NCI-H69 (cell line): ENCODE results near the gene PMM1.
"Not testable (repeated sequence)": the region's sequence is repeated elsewhere in the genome, so short reads cannot be mapped to it uniquely, and the experiment has no call there.

Experiments used
- DNase-seq: peaks from one replicate; lab custom pipeline; 2025; lab: John Stamatoyannopoulos, UW

PMM1 gene

DNA sequence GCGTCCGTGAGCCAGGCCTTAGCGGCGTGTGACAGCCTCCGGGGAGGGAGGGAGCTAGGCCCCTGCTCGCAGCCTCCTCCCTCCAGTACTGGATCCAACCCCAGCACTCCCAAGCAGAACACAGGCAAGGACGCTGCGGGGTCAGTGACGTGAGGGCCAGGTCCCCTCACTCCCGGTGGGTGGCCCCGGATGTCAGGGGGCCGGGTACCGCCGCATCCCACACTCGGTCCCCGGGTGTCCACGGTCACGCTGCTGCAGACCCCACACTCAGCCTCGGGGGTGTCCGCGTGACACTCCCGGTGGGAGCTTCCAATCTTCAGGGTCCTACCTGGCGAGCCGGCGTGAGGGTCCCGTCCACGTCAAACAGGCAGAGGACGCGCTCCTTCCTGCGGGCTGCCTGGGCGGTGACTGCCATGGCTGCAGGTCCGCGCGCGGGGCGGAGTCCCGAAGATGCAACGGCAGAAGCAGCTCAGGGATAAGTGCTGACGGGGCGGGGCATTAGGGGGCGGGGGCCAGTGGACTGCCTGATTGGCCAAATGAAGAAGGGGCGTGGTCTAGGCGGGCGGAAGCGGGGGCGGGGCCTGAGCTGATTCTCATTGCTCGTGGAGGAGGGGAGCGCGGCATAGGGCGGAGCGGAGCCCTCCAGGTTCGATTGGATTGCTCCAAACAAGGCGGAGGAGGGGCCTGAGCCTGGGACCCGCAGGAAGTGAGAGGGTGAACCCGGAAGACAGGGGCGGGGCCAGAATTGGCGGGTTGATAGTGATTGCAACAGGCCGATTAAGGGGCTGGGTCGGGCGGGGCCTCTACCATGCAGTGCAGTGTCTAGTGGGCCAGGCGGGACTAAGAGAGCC, at the start of gene PMM1:
Gene PMM1, minus strand, starts transcription at position 450 of the 851 bp plus-strand sequence. Its CDS starts 35 bp downstream, at position 415.
- peak; percentile 100 for DNase-seq

DNA sequence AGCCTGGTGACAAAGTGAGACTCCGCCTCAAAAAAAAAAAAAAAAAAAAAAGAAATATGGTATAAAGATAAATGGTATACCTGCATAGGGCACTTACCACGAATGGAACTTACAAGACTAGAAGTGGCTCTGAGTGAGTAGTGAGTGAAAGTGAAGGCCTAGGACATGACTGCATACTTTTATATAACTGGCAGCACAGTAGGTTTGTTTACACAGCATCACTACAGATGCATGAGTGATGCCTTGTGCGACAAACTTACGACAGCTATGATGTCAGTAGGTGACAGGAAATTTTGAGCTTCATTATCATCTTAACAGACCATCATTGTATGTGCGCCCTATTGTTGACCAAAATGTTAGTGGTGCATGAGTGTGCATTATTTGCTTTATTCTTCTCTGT, 49.1 kb upstream of the PMM1 start:
- no peak for DNase-seq

DNA sequence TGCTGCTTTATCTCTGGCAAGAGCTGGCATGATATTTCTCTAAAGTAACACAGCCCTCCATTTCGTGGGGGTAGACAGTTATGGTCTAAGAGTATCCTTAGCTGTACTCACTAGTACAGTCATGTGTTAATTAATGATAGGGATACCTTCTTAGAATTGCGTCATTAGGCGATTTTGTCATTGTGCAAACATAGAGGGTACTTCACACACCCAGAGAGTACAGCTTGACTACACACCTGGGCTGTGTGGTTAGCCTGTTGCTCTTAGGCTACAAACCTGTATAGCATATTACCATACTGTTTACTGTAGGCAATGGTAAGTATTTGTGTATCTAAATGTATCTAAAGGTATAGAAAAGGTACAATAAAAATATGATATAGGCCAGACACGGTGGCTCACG, 48.5 kb upstream of the PMM1 start:
- DNase-seq, result no peak

DNA sequence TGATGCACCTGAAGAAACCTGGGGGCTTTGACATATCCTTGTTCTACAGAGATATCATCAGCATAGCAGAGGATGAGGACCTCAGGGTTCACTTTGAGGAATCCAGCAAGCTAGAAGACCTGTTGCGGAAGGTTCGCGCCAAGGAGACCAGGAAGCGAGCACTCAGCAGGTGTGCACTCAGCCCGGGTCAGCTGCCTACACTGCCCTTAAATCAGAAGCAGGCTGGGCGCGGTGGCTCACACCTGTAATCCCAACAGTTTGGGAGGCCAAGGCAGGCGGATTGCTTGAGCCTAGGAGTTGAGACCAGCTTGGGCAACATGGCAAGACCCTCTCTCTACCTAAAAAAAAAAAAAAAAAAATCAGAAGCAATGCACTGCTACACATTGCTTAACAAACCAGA, 48.0 kb upstream of the PMM1 start:
- DNase-seq, result not testable (repeated sequence)

DNA sequence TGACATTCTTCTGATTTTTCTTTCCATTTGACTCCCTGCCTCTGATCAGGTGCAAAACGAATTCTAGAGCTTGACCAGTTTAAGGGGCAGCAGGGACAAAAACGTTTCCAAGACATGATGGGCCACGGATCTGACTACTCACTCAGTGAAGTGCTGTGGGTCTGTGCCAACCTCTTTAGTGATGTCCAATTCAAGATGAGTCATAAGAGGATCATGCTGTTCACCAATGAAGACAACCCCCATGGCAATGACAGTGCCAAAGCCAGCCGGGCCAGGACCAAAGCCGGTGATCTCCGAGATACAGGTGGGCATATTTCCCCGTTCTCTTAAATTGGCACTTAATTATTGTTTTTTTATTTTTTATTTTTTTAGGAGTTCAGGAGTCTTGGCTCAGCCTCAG, 46.8 kb upstream of the PMM1 start:
- DNase-seq, result no peak

DNA sequence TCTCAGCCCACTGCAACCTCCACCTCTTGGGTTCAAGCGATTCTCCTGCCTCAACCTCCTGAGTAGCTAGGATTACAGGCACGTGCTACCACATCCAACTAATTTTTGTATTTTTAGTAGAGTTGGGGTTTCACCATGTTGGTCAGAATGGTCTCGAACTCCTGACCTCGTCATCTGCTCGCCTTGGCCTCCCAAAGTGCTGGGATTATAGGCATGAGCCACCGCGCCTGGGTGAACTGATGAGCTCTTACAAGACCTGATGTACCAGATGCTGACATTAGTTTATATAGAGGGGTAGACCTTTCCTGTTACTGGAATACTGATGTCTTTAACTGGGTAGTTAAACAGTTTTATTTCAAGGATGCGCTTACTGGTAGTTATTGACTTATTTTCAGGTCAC, 45.0 kb upstream of the PMM1 start:
- DNase-seq, result not testable (repeated sequence)

DNA sequence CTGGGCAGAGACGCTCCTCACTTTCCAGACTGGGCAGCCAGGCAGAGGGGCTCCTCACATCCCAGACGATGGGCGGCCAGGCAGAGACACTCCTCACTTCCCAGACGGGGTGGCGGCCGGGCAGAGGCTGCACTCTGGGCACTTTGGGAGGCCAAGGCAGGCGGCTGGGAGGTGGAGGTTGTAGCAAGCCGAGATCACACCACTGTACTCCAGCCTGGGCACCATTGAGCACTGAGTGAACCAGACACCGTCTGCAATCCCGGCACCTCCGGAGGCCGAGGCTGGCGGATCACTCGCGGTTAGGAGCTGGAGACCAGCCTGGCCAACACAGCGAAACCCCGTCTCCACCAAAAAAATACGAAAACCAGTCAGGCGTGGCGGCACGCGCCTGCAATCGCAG, 42.0 kb upstream of the PMM1 start:
- DNase-seq, result not testable (repeated sequence)

DNA sequence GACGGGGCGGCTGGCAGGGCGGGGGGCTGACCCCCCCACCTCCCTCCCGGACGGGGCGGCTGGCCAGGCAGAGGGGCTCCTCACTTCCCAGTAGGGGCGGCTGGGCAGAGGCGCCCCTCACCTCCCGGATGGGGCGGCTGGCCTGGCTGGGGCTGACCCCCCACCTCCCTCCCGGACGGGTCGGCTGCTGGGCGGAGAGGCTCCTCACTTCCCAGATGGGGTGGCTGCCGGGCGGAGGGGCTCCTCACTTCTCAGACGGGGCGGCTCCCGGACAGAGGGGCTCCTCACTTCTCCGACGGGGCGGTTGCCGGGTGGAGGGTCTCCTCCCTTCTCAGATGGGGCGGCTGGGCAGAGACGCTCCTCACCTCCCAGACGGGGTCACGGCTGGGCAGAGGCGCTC, 41.5 kb upstream of the PMM1 start:
- not testable (repeated sequence) for DNase-seq

DNA sequence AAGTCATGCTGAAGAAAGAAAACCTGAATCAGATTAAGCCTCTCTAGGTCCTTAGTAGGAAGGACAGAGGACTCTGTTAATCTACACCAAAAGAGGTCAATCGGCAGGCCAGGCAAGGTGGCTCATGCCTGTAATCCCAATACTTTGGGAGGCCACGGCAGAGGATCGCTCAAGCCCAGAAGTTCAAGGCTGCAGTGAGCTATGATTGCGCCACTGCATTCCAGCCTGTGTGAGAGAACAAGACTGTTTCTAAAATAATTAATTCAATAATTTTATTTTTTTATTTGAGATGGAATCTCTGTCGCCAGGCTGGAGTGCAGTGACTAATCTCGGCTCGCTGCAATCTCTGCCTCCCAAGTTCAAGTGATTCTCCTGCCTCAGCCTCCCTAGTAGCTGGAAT, 35.9 kb upstream of the PMM1 start:
- no peak for DNase-seq

DNA sequence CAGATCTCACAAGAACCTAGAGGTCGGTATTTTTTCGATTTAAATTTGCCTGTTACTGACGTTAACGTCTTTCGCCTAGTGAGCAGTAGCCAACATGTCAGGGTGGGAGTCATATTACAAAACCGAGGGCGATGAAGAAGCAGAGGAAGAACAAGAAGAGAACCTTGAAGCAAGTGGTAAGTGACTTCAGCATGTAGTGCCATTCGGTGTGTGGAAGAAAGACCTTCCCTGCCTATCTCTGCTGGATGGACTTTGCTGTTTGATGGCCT, 32.2 kb upstream of the PMM1 start:
- DNase-seq, result no peak

DNA sequence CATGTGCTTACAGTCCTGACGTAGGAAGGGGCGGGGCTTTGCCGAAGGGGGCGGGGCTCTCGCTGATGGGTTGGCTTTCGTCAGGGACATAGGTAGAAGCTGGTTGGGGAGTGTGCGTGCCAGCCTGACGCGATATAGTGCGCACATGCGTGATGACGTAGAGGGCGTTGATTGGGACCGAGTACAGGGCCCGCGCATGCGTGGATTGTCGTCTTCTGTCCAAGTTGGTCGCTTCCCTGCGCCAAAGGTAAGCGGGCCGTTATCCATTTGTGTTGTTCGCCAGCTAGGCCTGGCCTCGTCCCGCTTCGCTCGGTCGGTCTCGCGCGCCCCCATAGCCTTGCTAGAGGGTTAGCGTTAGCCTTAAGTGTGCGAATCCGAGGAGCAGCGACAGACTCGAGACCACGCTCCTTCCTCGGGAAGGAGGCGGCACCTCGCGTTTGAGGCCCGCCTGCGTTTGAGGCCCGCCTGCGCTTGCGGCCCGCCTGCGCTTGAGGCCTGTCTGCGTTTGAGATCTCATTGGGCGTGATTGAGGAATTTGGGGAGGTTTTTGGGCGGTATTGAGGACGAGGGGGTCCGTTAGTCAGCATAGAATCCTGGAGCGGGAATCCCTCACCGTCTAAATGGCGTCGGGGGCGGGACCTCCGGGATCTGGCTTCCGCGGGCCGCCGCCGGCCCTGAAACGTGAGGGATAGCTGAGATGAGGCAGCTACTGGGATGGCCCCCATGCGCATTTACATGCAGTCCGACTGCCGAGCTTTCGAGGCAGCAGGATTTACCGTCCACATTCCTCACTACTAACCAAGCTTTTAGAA, 31.7 kb upstream of the PMM1 start, which contains the start of gene XRCC6:
Gene XRCC6, plus strand, starts transcription at position 197 of the 812 bp plus-strand sequence. CDS start 710 bp downstream, outside the sequence.
- DNase-seq, result peak; percentile 99

DNA sequence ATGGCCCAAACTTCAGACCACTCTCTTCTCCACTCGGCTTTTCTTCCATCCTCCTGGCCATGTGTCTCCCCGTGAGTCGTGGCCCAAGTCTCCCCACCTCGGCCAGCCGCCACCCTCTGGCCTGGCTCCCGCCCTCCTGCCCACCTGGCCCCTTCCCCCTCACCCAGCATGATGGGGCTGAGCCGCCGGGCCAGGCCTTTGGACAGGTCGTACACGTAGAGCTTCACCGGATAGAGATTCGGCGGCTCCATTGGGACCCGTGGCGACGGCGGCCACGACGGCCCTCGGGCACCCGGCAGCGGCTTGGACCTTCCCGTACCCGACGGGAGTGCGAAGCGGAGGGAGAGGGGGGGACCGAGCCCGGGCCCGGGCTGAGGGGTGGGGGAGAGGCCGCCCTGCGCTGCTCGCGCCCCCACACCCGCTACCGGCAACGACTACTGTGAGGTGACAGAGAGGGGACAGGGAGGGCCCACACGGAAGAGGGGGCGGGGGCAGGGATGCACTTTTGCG, 31.0 kb upstream of the PMM1 start, which contains the start of gene DESI1:
Gene DESI1, minus strand, starts transcription at position 455 of the 510 bp plus-strand sequence. Its CDS starts 204 bp downstream, at position 251.
- peak; percentile 79 for DNase-seq

DNA sequence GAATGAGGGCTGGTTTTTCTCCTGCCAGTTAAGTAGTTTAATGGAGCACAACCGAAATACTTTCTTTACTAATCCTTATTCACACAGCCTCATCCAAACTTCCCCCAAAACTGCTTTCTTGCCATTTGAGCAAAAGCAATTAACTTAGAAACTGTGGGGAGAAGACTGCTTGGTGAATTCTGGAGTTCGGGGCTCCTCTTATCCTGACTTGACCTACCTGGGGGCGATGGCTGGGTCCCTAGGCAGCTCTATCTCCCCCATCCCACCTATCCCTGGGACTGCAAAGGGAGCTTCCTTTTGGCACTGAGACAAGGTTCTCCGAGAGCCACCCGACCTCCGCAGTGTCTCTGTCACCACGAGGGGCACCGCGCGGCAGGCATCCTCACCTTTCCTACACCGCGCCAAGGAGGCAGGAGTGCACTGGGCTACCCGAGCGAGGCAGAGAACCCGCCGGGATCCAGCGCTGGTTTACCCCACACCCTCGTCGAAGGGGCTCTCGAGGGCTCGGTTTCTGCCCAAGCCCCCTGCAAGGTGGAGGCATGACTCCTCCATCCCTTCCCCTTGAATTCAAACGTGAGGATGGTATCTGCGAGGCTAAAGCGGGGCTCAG, 30.4 kb upstream of the PMM1 start:
- DNase-seq, result peak; percentile 73

DNA sequence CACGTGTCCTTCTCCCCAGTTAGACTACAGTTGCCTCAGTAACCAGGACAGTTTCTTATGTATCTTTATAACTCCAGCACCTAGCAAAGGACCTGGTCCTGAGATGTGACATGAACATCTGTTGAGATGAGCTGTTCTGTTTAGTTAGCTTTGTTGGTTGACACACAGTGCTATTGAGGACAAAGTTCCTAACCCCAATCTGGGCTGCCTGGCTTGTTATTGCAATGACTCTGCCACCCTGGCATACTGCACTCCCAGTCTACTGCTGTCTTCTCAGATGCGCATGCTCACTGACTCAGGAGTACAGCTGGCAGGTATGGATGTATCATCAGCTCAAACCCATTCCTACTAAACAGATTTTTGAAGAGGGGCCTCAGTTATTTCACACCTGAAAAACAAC, 23.8 kb upstream of the PMM1 start:
- DNase-seq, result no peak

DNA sequence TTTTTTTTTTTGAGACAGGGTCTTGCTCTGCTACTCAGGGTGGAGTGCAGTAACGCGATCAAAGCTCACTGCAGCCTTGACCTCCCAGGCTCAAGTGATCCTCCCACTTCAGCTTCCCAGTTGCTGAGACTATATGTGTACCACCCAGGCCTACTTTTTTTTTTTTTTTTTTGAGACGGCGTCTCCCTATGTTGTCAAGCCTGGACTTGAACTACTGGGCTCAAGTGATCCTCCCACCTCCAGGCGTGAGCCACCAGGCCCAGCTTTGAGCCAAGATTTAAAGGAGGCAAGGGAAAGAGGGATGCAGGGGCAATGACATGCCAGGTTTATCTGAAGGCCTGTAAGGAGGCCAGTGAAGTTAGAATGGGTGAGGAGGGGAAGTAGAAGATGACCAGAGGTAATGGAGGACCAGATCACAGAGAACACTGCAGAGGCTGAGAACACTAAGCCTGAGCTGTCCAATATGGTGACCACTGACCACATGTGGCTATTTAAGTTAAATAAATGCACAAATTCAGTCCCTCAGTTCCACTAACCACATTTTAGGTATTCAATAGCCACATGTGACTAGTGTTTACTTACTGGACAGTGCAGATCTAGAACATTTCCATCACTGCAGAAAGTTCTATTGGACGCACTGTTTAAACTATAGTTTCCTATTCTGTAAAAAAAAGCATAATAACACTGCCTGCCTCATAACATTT, 23.1 kb upstream of the PMM1 start:
- DNase-seq, result no peak

DNA sequence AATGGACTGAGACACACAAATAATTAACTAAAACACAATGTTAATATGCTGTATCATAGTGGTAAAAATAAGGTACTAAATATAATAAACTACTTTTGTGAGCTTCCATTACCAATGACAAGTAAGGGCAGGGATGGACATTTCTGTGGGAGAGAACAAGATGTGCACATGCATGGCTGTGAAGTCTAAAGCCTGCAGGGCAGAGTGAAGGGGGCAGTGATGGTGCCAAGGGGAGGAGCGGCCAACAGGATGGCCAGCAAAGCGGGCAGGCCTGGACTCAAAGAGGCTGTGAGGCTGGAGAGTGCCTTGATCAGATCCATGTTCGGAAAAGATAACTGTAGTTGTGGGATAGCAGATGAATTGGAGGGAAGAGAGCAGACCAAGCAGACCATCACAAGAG, 18.7 kb upstream of the PMM1 start:
- DNase-seq, result no peak

DNA sequence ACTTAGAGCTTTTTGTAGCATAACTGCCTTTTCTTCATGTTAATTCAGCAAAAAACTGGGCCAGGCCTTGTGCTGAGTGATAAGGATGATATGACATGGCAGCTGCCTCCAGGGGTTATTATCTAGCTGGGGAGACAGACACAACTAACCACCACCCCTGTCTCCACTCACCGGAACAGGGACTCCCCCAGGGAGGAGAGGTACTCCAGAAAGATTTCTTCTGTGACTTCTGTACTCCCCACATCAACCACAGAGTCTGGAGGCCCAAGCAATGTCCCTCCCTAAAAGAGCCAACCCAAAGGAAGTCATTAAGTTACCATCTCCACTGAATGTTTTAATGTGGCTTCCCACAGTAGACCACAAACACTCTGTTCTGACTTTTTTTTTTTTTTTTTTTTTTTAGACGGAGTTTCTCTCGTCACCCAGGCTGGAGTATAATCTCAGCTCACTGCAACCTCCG, 14.3 kb upstream of the PMM1 start:
- no peak for DNase-seq

DNA sequence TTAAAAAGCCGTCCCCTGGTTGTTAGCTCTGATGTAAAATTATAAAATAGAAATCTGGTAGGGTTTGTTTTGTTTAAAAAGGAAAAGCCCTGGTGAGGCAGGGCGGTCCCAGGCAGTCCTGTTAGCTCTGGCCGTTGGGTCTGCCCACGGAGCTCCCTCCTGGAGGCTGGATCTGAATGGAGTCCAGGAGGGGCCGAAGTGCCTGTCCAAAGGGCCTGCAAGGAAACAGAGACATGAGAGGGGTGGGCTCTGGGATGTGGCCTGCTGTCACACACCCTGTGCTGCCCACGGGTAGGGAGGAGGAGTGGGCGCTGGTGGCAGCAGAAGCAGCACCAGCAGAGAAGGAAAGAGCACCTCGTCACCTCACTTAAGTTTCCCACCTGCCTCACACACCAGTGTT, 11.3 kb upstream of the PMM1 start:
- DNase-seq, result no peak

DNA sequence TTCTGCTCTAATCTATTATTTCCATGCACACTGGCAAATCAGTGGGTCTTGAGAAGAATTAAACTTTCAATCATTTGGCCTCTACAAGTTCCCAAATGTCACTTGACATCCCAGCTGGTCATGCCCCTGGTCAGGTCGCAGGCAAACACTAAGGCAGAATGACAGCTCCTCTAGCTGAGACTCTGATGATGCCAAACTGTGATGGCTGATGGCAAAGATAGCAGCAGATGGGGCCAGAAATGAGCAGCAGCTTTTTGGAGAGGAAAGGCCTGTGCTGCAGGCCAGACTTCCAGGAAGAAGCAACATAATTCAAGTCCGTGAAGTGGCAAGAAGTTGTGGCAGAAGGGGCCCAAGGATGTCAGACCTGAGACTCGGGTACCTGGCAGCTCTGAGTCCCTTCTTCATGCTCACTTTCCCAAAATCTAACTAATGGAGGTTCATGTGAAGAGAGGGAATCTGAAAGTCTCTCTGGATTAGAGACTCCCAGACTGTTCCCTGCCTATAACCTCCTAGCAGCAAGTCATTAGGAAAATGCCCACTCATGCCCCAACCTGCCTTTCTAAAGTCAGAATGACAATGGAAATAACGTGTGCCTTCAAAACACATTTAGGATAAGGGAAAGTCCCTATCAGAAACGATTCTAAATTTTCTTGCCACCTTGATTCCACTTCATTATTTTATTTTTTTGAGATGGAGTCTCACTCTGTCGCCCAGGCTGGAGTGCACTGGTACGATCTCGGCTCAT, 9.4 kb upstream of the PMM1 start:
- no peak for DNase-seq

DNA sequence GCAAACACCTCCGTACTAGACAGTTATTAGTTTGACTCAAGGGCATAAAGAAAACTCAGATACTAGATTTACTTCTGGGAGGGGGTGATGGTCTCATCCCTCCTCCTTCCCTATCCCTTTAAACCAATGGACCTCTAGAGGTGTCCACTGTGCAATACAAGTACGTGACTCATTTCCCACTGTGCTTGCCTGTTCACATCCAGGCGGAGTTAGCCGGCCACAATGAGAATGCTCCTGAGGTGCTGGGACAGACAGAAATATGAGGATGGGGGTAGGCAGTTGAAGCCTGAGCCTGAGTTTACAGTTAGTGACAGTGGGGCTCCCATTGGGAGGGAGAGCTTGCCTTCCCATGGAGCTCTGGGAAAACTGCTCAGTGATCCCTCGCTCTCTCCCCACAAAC, 8.4 kb upstream of the PMM1 start:
- DNase-seq, result no peak

DNA sequence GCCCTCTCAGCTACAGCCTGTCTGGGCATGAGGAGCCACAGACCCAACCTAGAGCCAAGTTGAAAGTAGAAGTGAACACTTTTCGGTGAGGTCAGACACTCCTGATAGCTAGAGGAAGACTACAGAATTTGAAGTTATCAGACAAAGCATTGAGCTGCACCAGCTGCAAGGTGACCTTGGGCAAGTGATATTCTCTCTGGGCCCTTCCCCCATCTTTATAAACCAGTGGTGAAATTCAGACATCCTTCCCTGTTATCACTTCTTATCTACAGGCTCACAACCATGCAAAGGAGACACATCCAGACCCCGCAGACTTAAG, 8.0 kb upstream of the PMM1 start:
- DNase-seq, result no peak
